SH-SY5Y (cell line): ENCODE data around the gene TNS1.

Source experiments
- GATA2 ChIP-seq: IDR thresholded peaks from 2 replicates; pipeline ENCODE4 v1.6.1; 2011; ENCODE audit warnings: mild to moderate bottlenecking, low read depth, low read length
- GATA3 ChIP-seq: IDR thresholded peaks from 2 replicates; pipeline ENCODE4 v1.6.1; 2011; ENCODE audit warnings: low read depth, mild to moderate bottlenecking, low read length, moderate library complexity

TNS1 gene

DNA sequence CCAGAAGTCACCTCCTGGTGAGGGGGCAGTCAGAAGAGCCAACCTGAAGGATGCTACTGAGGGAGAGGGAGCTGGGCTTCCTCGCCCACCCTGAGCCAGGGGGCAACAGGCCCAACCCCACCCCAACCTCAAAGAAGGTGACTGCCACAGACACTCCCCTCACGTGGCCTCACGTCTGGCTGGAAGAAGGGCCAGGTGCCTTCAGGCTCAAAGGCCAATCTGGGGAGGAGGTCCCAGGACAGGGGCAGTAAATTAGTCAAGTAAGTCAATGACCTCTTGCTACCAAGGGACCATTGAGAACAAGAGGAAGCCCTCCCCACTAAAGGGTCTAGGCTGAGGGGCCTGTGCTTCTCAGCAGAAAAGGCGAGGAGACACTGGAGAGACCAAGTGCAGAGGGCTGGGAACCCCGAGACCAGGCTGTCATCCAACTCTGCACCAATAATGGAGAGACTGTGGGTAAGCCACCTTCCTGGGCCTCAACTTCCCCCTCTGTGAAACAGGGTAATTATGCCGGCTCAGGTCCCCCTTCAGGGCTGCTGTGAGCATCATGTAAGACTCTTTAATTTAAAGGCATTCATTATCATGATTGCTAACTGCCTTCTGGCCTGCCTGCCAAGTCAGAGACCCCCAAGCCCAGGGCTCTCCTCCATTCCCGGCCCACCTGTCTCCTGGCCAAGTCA is 20.2 kb upstream of the TNS1 start:
- TF ChIP-seq GATA2 (no peak), GATA3 (no peak)

DNA sequence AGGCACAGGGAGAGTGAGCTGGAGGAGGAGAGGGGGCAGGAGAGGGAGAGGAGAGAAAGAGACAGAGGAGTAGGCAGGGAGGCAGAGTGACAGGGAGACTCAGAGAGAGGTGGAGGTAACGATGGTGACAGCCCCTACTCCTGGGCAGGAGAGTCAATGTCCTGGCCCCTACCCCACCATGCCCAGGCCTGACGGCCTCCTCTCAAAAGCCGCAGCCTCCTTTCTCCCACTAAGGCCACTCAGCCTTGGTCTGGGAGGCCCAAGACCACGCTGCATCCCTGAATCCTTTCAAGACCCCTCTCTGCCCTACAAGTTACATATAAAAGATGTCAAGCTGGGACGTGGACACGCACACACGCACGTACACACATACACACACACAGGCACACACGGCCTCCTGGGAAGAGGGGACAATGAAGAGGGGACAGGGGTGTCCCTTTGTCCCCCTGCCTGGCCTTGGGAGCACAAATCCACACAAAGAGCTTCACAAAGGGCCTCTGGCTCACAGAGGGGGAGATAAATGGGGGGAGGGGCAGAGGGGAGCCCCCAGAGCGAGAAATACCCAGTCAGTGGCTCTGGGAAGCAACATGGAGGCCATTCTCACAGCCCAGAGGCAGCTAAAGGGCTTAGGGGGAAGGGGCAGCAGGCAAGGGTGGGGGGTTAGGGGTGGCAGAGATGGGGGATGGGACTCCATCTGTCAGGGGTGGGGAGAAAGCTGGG is 19.5 kb upstream of the TNS1 start:
- TF ChIP-seq GATA2: no peak
- no peak for TF ChIP-seq GATA3

DNA sequence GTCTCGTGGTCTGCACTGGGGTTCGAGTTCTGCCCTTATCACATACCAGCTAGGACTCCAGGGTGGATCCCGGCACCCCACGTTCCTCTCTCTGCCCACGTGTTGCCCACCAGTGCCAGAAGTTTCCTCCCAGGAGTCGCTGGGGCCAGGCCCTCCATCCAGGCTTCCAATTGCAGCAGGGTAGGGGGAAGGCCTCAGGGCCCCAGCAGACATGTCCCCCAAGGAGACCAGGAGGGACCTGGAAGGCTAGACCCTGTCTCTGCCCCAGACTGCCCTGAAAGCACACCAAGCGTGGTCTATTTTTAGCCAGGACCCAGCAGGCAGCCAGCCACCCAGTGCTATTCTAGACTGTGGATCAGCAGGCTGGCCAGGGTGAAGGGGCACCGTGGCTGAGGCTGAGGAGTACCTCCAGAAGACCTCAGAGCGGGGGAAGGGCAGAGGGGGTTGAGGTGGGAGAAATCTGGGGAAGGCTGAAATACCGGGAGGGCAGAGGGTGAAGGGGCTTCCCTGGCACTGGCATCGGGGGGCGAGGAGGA is 18.8 kb upstream of the TNS1 start:
- TF ChIP-seq GATA3: no peak
- TF ChIP-seq GATA2: no peak

DNA sequence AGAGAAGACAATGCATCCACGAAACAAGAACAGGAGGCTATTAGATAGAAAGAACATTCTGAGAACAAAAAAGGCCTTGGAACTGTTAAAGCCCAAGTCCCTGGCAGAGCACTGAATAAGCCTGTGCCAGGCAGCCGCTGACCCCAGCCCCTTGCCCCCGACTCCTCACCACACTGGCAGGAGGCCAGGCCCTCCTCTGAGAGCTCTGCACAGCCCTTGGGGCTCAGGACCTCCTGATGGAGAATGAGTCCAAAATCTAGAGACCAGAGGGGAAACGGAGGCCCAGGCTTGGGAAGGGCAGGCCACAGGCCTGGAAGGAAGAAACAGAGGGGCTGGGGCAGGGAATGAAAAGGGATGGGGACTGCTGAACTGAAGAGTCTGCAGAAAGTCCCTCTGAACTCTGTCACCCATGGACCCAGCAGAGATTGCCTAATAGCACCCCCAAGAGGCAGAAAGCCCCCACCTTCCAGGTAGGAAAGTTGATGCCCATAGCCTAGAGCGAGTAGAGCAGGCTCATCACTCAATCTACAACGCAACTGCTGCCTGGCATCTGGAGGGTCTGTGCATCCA is 18.3 kb upstream of the TNS1 start:
- TF ChIP-seq GATA3: no peak
- TF ChIP-seq GATA2: no peak

DNA sequence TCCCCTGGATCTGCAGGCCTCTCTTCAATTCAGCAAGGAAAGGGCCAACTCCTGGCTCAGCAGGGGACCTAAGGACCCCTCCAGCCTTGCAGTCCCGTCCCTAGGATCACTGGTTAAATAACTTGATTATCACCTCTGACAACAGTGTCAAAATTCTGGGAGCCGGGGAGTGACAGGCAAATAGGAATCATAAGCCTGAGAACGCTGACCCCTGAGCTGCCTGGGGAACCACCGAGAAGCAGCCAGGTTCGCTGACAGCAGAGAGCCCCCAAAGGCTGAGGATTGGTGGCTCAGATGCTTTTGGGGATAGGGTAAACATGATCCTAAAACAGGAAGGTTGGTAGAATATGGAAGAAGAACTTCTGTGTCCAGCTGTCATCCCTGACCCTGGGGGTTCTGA is 17.5 kb upstream of the TNS1 start:
- TF ChIP-seq GATA2 (no peak), GATA3 (no peak)

DNA sequence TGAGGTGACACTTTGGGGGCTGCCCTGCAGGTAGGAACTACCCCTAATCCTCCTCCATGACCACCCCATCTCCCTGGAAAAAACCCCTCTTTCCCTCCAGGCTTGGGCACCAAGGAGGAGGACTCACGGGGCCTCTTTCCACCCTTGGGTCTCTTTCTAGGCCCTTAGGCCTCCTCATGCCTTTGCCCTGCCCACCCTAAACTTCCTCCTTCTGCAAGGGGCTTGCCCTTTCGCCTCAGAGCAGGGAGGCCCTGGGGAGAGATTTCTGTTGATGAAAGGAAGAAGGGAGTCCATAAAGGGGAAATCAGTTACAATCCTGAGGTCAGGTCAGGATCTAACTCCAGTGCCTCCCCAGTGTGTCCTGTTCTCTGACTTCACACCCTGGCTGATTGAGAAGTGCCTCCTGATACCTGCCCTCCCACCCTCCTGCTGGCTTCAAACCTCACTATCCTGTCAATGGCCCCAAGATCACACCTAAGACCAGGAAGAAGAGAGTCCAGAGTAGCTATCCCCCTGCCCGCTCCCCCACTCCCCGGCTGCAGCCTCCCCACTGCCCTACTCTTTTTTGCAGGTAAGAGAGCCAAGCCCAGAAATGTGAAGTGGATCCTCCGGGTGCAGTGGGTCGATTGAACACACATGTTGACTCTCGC is 16.7 kb upstream of the TNS1 start:
- TF ChIP-seq GATA2: no peak
- no peak for TF ChIP-seq GATA3

DNA sequence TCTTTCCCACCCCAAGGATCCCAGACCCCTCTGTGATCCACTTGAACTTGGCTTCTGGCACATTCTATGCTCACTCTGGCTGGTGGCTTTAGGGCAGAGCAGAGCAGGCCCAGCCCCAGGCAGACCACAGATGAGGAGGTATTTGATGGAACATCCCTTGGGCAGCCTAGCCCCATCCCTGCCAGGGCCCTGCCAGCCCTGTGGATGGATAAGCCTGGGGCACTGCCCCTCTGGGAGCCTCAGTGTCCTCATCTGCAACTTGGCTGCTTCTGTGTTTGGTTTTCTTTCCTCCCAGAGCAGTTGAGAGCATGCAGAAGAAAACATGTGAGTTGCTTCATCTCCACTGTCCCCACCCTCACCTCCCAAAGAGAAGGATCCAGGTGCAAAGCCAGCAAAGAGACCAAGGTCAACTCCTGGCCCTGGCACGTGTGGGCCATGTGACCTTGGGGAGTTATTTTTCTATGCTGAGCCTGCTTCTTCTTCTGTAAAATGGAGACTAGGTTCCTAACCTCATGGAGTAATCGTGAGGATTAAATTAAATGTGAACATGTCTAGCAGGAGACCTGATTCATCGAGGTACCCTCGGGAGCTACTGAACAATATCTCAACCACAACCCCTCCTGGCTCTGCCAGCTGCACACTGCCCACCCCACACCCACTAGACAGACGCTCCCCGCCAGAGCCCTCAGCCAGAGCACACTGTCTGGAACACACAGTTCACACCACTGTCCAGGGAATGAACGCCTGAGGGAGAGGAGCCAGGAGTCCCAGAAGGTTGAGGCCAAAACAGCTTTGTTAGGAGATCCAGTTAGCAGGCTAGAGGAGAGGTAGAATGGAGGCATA is 14.6 kb upstream of the TNS1 start:
- TF ChIP-seq GATA2 (no peak), GATA3 (no peak)

DNA sequence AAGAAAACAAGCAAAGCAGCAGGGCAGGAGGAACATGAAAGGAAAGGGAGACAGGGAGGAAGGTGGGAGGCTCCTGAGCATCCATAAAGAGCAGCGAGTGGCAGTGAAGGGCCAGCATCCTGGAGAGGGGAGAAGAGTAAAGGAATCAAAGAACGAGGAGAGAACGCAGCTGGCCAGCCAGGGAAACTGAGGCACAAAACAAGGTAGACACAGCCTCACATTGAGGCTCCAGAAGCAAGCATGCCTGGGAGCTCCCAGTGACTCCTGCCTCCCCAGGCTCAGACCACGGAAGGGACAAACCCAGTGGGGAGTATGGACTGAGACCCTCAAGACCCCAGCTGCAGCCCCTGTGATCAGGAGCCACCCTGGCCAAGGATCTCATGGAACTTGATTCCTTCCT is 14.0 kb upstream of the TNS1 start:
- no peak for TF ChIP-seq GATA3
- TF ChIP-seq GATA2: no peak

DNA sequence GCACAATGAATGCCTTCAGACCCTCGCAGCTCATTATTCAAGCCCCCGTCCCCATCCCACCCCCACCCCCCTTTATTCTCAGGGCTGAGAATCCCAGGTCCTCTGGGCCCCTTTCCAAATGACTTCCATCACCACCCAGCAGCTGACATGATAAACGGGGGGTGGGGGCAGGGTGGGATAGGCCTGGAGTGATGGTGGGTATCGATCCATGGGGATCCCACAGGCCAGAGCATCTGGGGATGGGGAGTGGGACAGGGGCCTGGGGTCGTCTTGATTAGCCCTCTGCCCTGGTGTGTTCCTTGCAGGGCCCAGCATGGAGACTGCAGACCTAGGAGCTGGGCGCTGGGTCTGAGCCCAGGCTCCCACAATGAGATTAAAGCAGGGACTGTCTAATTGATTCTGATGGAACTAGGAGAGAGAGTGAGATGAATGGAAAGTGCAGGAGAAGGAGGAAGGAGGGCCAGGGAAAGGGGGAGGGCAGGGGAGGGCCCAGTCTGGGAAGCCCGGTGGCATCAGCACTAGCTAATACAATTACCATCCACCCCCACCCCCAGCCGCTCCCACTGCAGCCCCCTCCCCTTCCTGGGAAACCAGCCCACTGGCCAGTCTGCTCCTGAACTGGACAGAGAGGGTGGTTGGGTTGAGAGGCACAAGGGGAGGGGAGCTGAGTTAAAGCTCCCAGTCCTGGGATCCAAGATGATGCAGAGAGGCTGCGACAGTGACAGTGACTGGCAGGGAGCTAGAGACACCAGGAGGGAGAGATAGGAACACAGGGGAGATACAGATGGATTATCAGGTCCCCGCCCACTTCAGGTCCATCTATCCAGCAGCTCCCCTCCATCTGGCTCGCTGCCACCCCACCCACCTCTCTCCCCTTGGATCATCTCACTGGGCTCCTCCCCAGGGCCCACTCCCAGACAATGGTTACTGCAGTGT is 13.1 kb upstream of the TNS1 start:
- TF ChIP-seq GATA2 (peak; percentile 39; the same call in 1 of the 2 replicates), GATA3 (no peak)

DNA sequence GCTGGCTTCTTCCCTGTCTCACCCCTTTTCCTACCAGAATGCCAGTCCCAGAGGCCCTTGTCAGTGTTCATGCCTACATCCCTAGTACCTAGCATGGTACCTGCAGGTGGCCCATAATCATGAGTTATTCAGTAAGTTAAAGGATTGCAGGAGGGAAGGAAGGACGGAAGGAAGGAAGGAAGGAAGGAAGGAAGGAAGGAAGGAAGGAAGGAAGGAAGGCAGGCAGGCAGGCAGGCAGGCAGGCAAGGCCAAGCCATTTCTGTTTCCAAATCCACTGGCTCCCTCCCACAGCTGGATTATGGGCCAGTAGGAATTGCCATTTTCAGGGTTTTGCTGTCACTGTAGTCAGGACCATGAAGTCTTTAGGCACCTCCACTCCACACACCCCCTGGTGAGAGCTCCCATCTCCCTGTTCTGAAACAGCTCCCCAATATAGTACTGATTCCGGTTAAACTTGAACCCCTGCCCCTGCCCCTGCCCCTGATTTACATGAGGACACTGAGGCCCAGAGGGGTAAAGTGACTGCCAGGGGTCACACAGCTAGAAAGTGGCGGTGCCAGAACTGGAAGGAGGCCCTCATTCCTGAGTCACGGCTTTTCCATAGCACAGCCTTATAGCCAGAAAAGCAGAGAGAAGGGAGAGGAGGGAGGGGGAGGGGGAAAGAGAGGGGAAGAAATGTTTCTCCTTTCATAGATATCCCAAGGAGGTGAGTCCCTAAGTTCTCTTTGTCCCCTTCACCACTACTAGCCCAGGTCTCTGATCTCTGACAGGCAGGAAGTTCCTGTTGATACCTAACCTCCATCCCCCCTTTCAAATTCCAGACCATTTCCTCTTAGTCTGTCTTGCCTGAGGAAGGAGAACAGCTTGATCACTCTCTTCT is 12.2 kb upstream of the TNS1 start:
- TF ChIP-seq GATA2 (no peak), GATA3 (no peak)

DNA sequence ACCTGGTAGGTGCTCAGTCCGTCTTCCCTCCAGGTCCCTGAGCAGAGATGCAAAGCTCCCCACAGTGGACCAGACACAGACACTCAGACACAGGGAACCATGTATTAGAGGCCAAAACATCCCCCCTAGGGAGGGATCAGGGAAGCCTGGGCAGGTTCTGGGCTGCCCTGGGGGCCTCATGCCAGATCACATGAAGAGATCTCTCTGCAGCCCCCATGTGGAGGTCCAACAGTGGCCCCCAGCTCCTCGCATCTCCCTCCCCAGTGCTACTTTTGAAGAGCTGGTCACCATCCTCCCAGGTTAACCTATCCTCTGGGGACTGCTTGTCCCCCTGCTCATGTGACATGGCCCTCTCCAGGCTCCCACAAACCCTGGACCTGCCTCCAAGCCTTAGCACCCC is 10.5 kb upstream of the TNS1 start:
- no peak for TF ChIP-seq GATA3
- TF ChIP-seq GATA2: no peak

DNA sequence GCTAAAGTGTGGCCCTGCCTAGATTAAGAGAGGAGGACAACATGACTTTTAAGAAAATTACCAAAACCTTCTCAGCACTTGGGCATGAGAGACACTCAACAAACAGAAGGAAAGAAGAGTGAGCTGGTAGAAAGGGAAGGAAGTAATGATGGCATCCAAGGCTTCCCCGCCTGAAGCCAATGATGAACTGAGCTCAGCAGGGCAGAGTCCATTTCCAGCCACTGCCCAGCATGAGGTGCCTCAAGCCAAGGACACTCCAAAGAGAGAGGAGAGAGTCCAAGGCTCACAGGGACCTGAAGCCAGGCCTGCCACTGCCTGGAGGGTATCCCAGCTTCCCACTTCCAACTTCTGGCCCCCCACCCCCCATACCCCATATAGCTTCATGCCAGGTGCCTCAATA is 9.5 kb upstream of the TNS1 start:
- no peak for TF ChIP-seq GATA3
- no peak for TF ChIP-seq GATA2

DNA sequence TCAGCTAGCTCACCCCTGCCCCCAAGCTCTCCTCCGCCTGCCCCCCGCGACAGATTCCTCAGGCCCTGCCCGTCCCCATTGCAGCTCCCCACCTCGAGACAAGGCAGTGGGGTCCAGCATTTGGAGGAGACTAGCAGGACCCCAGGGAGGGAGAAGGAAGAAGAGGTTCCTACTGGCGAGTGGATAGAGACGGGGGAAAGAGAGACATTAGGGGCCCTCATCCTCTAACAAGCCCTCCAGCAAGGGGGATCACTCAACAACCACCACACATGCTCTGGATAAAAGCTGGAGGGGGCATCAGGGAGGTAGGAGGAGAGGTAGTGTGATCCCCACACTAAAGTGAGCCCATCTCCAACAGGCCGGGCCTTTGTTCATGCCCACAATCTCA is 8.9 kb upstream of the TNS1 start:
- TF ChIP-seq GATA3 (no peak), GATA2 (no peak)
